HUES48 (cell line): ENCODE data around the gene CALM3.
A peak's percentile ranks its signal among the peaks of the same experiment; 100 is the strongest.
"Not testable (repeated sequence)": the region's sequence is repeated elsewhere in the genome, so short reads cannot be mapped to it uniquely, and the experiment has no call there.

Source experiments
- H3K27ac ChIP-seq: one replicate; pipeline ENCODE4 v1.7.0; 2013; ENCODE audit warnings: low read depth, low read length, inconsistent platforms
- H3K27me3 ChIP-seq: 2 replicates; pipeline ENCODE4 v1.6.1; 2013; ENCODE audit warnings: mild to moderate bottlenecking, low read length; ENCODE audit not compliant: control insufficient read depth, insufficient read depth
- H3K36me3 ChIP-seq: 2 replicates; pipeline ENCODE4 v1.6.1; 2013; ENCODE audit warnings: low read length; ENCODE audit not compliant: control insufficient read depth, insufficient read depth
- H3K4me1 ChIP-seq: 2 replicates; pipeline ENCODE4 v1.6.1; 2013; ENCODE audit warnings: mild to moderate bottlenecking, low read length; ENCODE audit not compliant: control insufficient read depth, insufficient read depth
- H3K4me3 ChIP-seq: 2 replicates; pipeline ENCODE4 v1.5.1; 2013; ENCODE audit warnings: mild to moderate bottlenecking, low read depth, low read length
- H3K9ac ChIP-seq: 2 replicates; pipeline ENCODE4 v1.6.1; 2013; ENCODE audit warnings: mild to moderate bottlenecking, low read depth, low read length, moderate library complexity
- H3K9me3 ChIP-seq: 2 replicates; pipeline ENCODE4 v1.6.1; 2013; ENCODE audit warnings: low read length; ENCODE audit not compliant: control insufficient read depth, insufficient read depth

The CALM3 gene

GRCh38 chr19:46601318-46602224, at the start of gene CALM3:
CALM3 (plus strand) TSS chr19:46601330; CDS start chr19:46601435, 105 bp downstream.
- H3K4me3 ChIP-seq, result peak within 1 kb of the TSS; percentile 79
- peak within 1 kb of the TSS; percentile 100 for H3K9ac ChIP-seq
- H3K27me3 ChIP-seq, result no peaks in the 10 kb centered on the region
- peak within 1 kb of the TSS; percentile 98 for H3K27ac ChIP-seq
- H3K9me3 ChIP-seq, result no peaks in the 10 kb centered on the region
- H3K36me3 ChIP-seq, result peaks cover 16% of the 10 kb centered on the region
- H3K4me1 ChIP-seq, result peaks cover 10% of the 10 kb centered on the region

GRCh38 chr19:46552891-46553290, 48.2 kb upstream of the CALM3 start:
- Histone ChIP-seq H3K9me3 (peaks cover 2% of the 10 kb centered on the region; the same call in 1 of the 2 replicates), H3K4me3 (no peak overlapping the region), H3K27me3 (no peaks in the 10 kb centered on the region), H3K36me3 (no peaks in the 10 kb centered on the region), H3K27ac (no peak overlapping the region), H3K4me1 (no peaks in the 10 kb centered on the region), H3K9ac (no peak overlapping the region)

GRCh38 chr19:46554161-46554560, 47.0 kb upstream of the CALM3 start:
- peaks cover 2% of the 10 kb centered on the region; the same call in 1 of the 2 replicates for H3K9me3 ChIP-seq
- no peak overlapping the region for H3K9ac ChIP-seq
- H3K27me3 ChIP-seq, result no peaks in the 10 kb centered on the region
- H3K4me1 ChIP-seq, result no peaks in the 10 kb centered on the region
- H3K4me3 ChIP-seq, result no peak overlapping the region
- no peak overlapping the region for H3K27ac ChIP-seq
- H3K36me3 ChIP-seq, result no peaks in the 10 kb centered on the region

- Histone ChIP-seq H3K36me3 (no peaks in the 10 kb centered on the region), H3K27ac (no peak overlapping the region), H3K27me3 (no peaks in the 10 kb centered on the region), H3K9ac (no peak overlapping the region), H3K9me3 (no peaks in the 10 kb centered on the region), H3K4me3 (no peak overlapping the region), H3K4me1 (no peaks in the 10 kb centered on the region)
These were observed 45.4 kb upstream of the CALM3 start for GRCh38 chr19:46555628-46556280.

- H3K27me3 ChIP-seq, H3K4me1 ChIP-seq, H3K36me3 ChIP-seq, H3K4me3 ChIP-seq, H3K9ac ChIP-seq, H3K9me3 ChIP-seq, H3K27ac ChIP-seq: not testable (repeated sequence)
These were observed 44.7 kb upstream of the CALM3 start for GRCh38 chr19:46556471-46556870.

- Histone ChIP-seq H3K27me3 (no peaks in the 10 kb centered on the region), H3K36me3 (no peaks in the 10 kb centered on the region), H3K4me3 (no peak overlapping the region), H3K4me1 (no peaks in the 10 kb centered on the region), H3K27ac (no peak overlapping the region), H3K9ac (no peak overlapping the region), H3K9me3 (no peaks in the 10 kb centered on the region)
These were observed 41.9 kb upstream of the CALM3 start for GRCh38 chr19:46559203-46559602.

GRCh38 chr19:46559675-46560074, 41.5 kb upstream of the CALM3 start:
- not testable (repeated sequence) for H3K9me3 ChIP-seq

GRCh38 chr19:46564701-46565100, 36.4 kb upstream of the CALM3 start:
- no peak overlapping the region for H3K9ac ChIP-seq
- no peaks in the 10 kb centered on the region for H3K9me3 ChIP-seq
- H3K27ac ChIP-seq, result no peak overlapping the region
- no peak overlapping the region for H3K4me3 ChIP-seq
- H3K36me3 ChIP-seq, result no peaks in the 10 kb centered on the region
- H3K27me3 ChIP-seq, result no peaks in the 10 kb centered on the region
- H3K4me1 ChIP-seq, result no peaks in the 10 kb centered on the region

More at GRCh38 chr19:46559675-46560074, 41.5 kb upstream of the CALM3 start:
- not testable (repeated sequence) for H3K27ac ChIP-seq, H3K4me3 ChIP-seq, H3K4me1 ChIP-seq, H3K9ac ChIP-seq, H3K36me3 ChIP-seq, H3K27me3 ChIP-seq

- H3K9me3 ChIP-seq, result no peaks in the 10 kb centered on the region
These were observed 29.6 kb upstream of the CALM3 start for GRCh38 chr19:46571495-46571894.

GRCh38 chr19:46573679-46574498, 27.2 kb upstream of the CALM3 start:
- H3K27ac ChIP-seq, result no peak overlapping the region
- no peaks in the 10 kb centered on the region for H3K9me3 ChIP-seq
- H3K27me3 ChIP-seq, result no peaks in the 10 kb centered on the region
- no peaks in the 10 kb centered on the region for H3K4me1 ChIP-seq
- H3K4me3 ChIP-seq, result no peak overlapping the region
- H3K36me3 ChIP-seq, result no peaks in the 10 kb centered on the region
- H3K9ac ChIP-seq, result no peak overlapping the region

More at GRCh38 chr19:46571495-46571894, 29.6 kb upstream of the CALM3 start:
- H3K27ac ChIP-seq, result no peak overlapping the region
- H3K4me1 ChIP-seq, result no peaks in the 10 kb centered on the region
- H3K36me3 ChIP-seq, result no peaks in the 10 kb centered on the region
- H3K9ac ChIP-seq, result no peak overlapping the region
- H3K27me3 ChIP-seq, result no peaks in the 10 kb centered on the region
- H3K4me3 ChIP-seq, result no peak overlapping the region
